Measurements from ENCODE around the gene ERFL.

The ERFL gene

GRCh38 chr19:41959056-41960053, 31.1 kb upstream of the ERFL start, which contains the start of gene RABAC1:
Gene RABAC1, minus strand, starts transcription at chr19:41959321. Its CDS starts 29 bp downstream, at chr19:41959292.
- no peaks in the 10 kb centered on the region for H3K9me3 ChIP-seq (ENCODE audit: control insufficient read depth, insufficient read depth, low read length)
- DNase-seq (ENCODE audit: low read depth, low spot score), result peak; percentile 93
- H3K4me1 ChIP-seq (ENCODE audit: control insufficient read depth, insufficient read depth, low read length), result peaks cover 5% of the 10 kb centered on the region
- H3K36me3 ChIP-seq (ENCODE audit: control insufficient read depth, insufficient read depth, low read length), result peaks cover 4% of the 10 kb centered on the region
- no peak within 1 kb of the TSS for H3K27ac ChIP-seq (ENCODE audit: low read length)
- no peaks in the 10 kb centered on the region for H3K27me3 ChIP-seq (ENCODE audit: control insufficient read depth, insufficient read depth, low read length)
- WGBS (ENCODE audit: insufficient coverage, insufficient read length), result no CpG with 5 or more reads among the region's 46 CpGs
- peak within 1 kb of the TSS; percentile 78 for H3K4me3 ChIP-seq (ENCODE audit: low read length)

- peaks cover 4% of the 10 kb centered on the region for H3K36me3 ChIP-seq (ENCODE audit: control insufficient read depth, insufficient read depth, low read length)
- DNase-seq (ENCODE audit: low read depth, low spot score), result peak; percentile 47
- H3K9me3 ChIP-seq (ENCODE audit: control insufficient read depth, insufficient read depth, low read length), result no peaks in the 10 kb centered on the region
- H3K4me1 ChIP-seq (ENCODE audit: control insufficient read depth, insufficient read depth, low read length), result peaks cover 5% of the 10 kb centered on the region
- no peaks in the 10 kb centered on the region for H3K27me3 ChIP-seq (ENCODE audit: control insufficient read depth, insufficient read depth, low read length)
- peak overlapping the region; percentile 78 for H3K4me3 ChIP-seq (ENCODE audit: low read length)
- no CpG with 5 or more reads among the region's 43 CpGs for WGBS (ENCODE audit: insufficient coverage, insufficient read length)
- H3K27ac ChIP-seq (ENCODE audit: low read length), result no peak overlapping the region
Observed at GRCh38 chr19:41958367-41959055, 30.3 kb upstream of the ERFL start.

GRCh38 chr19:41957838-41958366, 29.7 kb upstream of the ERFL start:
- H3K27ac ChIP-seq (ENCODE audit: low read length), result no peak overlapping the region
- DNase-seq (ENCODE audit: low read depth, low spot score), result peak; percentile 86
- peaks cover 5% of the 10 kb centered on the region for H3K4me1 ChIP-seq (ENCODE audit: control insufficient read depth, insufficient read depth, low read length)
- no CpG with 5 or more reads among the region's 10 CpGs for WGBS (ENCODE audit: insufficient coverage, insufficient read length)
- no peaks in the 10 kb centered on the region for H3K27me3 ChIP-seq (ENCODE audit: control insufficient read depth, insufficient read depth, low read length)
- H3K9me3 ChIP-seq (ENCODE audit: control insufficient read depth, insufficient read depth, low read length), result no peaks in the 10 kb centered on the region
- peak overlapping the region; percentile 78; the same call in 1 of the 2 replicates for H3K4me3 ChIP-seq (ENCODE audit: low read length)
- peaks cover 4% of the 10 kb centered on the region for H3K36me3 ChIP-seq (ENCODE audit: control insufficient read depth, insufficient read depth, low read length)

GRCh38 chr19:41957161-41957837, 29.1 kb upstream of the ERFL start:
- Histone ChIP-seq H3K9me3 (ENCODE audit: control insufficient read depth, insufficient read depth, low read length) (no peaks in the 10 kb centered on the region), H3K36me3 (ENCODE audit: control insufficient read depth, insufficient read depth, low read length) (peaks cover 4% of the 10 kb centered on the region), H3K27me3 (ENCODE audit: control insufficient read depth, insufficient read depth, low read length) (no peaks in the 10 kb centered on the region), H3K4me3 (ENCODE audit: low read length) (no peak overlapping the region), H3K4me1 (ENCODE audit: control insufficient read depth, insufficient read depth, low read length) (peaks cover 5% of the 10 kb centered on the region), H3K27ac (ENCODE audit: low read length) (no peak overlapping the region)
- WGBS (ENCODE audit: insufficient coverage, insufficient read length), result no CpG with 5 or more reads among the region's 11 CpGs
- no peak for DNase-seq (ENCODE audit: low read depth, low spot score)

- H3K4me3 ChIP-seq (ENCODE audit: low read length), result no peak overlapping the region
- WGBS (ENCODE audit: insufficient coverage, insufficient read length), result no CpG with 5 or more reads among the region's 13 CpGs
- no peaks in the 10 kb centered on the region for H3K9me3 ChIP-seq (ENCODE audit: control insufficient read depth, insufficient read depth, low read length)
- peaks cover 5% of the 10 kb centered on the region for H3K4me1 ChIP-seq (ENCODE audit: control insufficient read depth, insufficient read depth, low read length)
- no peak overlapping the region for H3K27ac ChIP-seq (ENCODE audit: low read length)
- H3K27me3 ChIP-seq (ENCODE audit: control insufficient read depth, insufficient read depth, low read length), result no peaks in the 10 kb centered on the region
- DNase-seq (ENCODE audit: low read depth, low spot score), result no peak
- H3K36me3 ChIP-seq (ENCODE audit: control insufficient read depth, insufficient read depth, low read length), result peaks cover 4% of the 10 kb centered on the region
Observed at GRCh38 chr19:41956621-41957020, 28.4 kb upstream of the ERFL start.

GRCh38 chr19:41955521-41955920, 27.3 kb upstream of the ERFL start:
- no peak for DNase-seq (ENCODE audit: low read depth, low spot score)
- no CpG with 5 or more reads among the region's 7 CpGs for WGBS (ENCODE audit: insufficient coverage, insufficient read length)
- H3K4me1 ChIP-seq (ENCODE audit: control insufficient read depth, insufficient read depth, low read length), result peaks cover 5% of the 10 kb centered on the region
- H3K9me3 ChIP-seq (ENCODE audit: control insufficient read depth, insufficient read depth, low read length), result no peaks in the 10 kb centered on the region
- no peak overlapping the region for H3K4me3 ChIP-seq (ENCODE audit: low read length)
- peaks cover 4% of the 10 kb centered on the region for H3K36me3 ChIP-seq (ENCODE audit: control insufficient read depth, insufficient read depth, low read length)
- no peaks in the 10 kb centered on the region for H3K27me3 ChIP-seq (ENCODE audit: control insufficient read depth, insufficient read depth, low read length)
- H3K27ac ChIP-seq (ENCODE audit: low read length), result no peak overlapping the region

- peak overlapping the region; percentile 27; the same call in 1 of the 2 replicates for H3K4me3 ChIP-seq (ENCODE audit: low read length)
Observed at GRCh38 chr19:41951686-41952172, 23.5 kb upstream of the ERFL start.

GRCh38 chr19:41947091-41947490, 18.8 kb upstream of the ERFL start:
- Histone ChIP-seq H3K4me3 (ENCODE audit: low read length) (no peak overlapping the region), H3K4me1 (ENCODE audit: control insufficient read depth, insufficient read depth, low read length) (no peaks in the 10 kb centered on the region), H3K27me3 (ENCODE audit: control insufficient read depth, insufficient read depth, low read length) (no peaks in the 10 kb centered on the region; the same call in 1 of the 2 replicates), H3K36me3 (ENCODE audit: control insufficient read depth, insufficient read depth, low read length) (no peaks in the 10 kb centered on the region), H3K9me3 (ENCODE audit: control insufficient read depth, insufficient read depth, low read length) (no peaks in the 10 kb centered on the region), H3K27ac (ENCODE audit: low read length) (no peak overlapping the region)
- no peak for DNase-seq (ENCODE audit: low read depth, low spot score)
- WGBS (ENCODE audit: insufficient coverage, insufficient read length), result no CpG with 5 or more reads among the region's 3 CpGs

More at GRCh38 chr19:41951686-41952172, 23.5 kb upstream of the ERFL start:
- no peaks in the 10 kb centered on the region; the same call in 1 of the 2 replicates for H3K27me3 ChIP-seq (ENCODE audit: control insufficient read depth, insufficient read depth, low read length)
- H3K9me3 ChIP-seq (ENCODE audit: control insufficient read depth, insufficient read depth, low read length), result no peaks in the 10 kb centered on the region
- DNase-seq (ENCODE audit: low read depth, low spot score), result peak; percentile 82
- peaks cover 2% of the 10 kb centered on the region for H3K36me3 ChIP-seq (ENCODE audit: control insufficient read depth, insufficient read depth, low read length)
- WGBS (ENCODE audit: insufficient coverage, insufficient read length), result no CpG with 5 or more reads among the region's 12 CpGs
- no peaks in the 10 kb centered on the region for H3K4me1 ChIP-seq (ENCODE audit: control insufficient read depth, insufficient read depth, low read length)
- H3K27ac ChIP-seq (ENCODE audit: low read length), result no peak overlapping the region

- no peak overlapping the region for H3K27ac ChIP-seq (ENCODE audit: low read length)
- no peak overlapping the region for H3K4me3 ChIP-seq (ENCODE audit: low read length)
- no peaks in the 10 kb centered on the region for H3K4me1 ChIP-seq (ENCODE audit: control insufficient read depth, insufficient read depth, low read length)
- no peaks in the 10 kb centered on the region for H3K9me3 ChIP-seq (ENCODE audit: control insufficient read depth, insufficient read depth, low read length)
- H3K36me3 ChIP-seq (ENCODE audit: control insufficient read depth, insufficient read depth, low read length), result no peaks in the 10 kb centered on the region
- peaks cover 14% of the 10 kb centered on the region for H3K27me3 ChIP-seq (ENCODE audit: control insufficient read depth, insufficient read depth, low read length)
- no peak for DNase-seq (ENCODE audit: low read depth, low spot score)
- no CpG with 5 or more reads among the region's 8 CpGs for WGBS (ENCODE audit: insufficient coverage, insufficient read length)
Observed at GRCh38 chr19:41945135-41945766, 17.0 kb upstream of the ERFL start.
